Measurements from ENCODE around the gene MIEN1. TPM values are rescaled to one million over a fixed set of nuclear protein-coding genes. Genes with fewer than 3 reads are reported as not detected.

Gene MIEN1
- polyA plus RNA-seq, 2 of the 4 experiments (the other 2 are of a cell fraction) = 63.9 to 85.5 TPM

- no peak overlapping the region for H3K4me2 ChIP-seq
- 81% methylated on average over 18 of the region's 18 CpGs for WGBS (ENCODE audit: missing lambda C conversion rate)
- DNase-seq (ENCODE audit: low read depth in 1 of 2, low spot score in 1 of 2) = no peak
Measured at GRCh38 chr17:39755554-39756379, 25.4 kb upstream of the MIEN1 start.

GRCh38 chr17:39754958-39755553 lies 24.7 kb upstream of the MIEN1 start:
- H3K4me3 ChIP-seq = peak overlapping the region; percentile 69
- CTCF ChIA-PET = interaction anchor here (0.7 to 15.6 kb wide), 22 partner anchors 9 to 276 kb away, joined by 3 to 217 read pairs (median 5); partner anchors contain the start of genes ERBB2, MIEN1, PGAP3 and PNMT
- POLR2A ChIA-PET = interaction anchor here (0.6 to 2.8 kb wide), 3 partner anchors 25 to 225 kb away, joined by 4 to 12 read pairs (median 7); partner anchors contain the start of genes MIEN1 and PSMD3
- H3K4me2 ChIP-seq = peak overlapping the region; percentile 94
- WGBS (ENCODE audit: missing lambda C conversion rate) = 82% methylated on average over 15 of the region's 21 CpGs
- H3K4me1 ChIP-seq = peaks cover 15% of the 10 kb centered on the region
- ATAC-seq (peak in 1 of 2 experiments; percentile 15; a peak in 3 of 6 replicates), DNase-seq (ENCODE audit: low read depth in 1 of 2, low spot score in 1 of 2) (no peak), FAIRE-seq (no peak)
- no peaks in the 10 kb centered on the region for H3K9me3 ChIP-seq
- TF ChIP-seq SMC3 (IDR thresholded peaks at IDR 0.05) (no peak), JUN (IDR thresholded peaks at IDR 0.05) (no peak), CTCF (IDR thresholded peaks at IDR 0.05) (no peak), KDM1A (IDR thresholded peaks at IDR 0.05; ENCODE audit: low read depth) (no peak), HDAC2 (IDR thresholded peaks at IDR 0.05) (no peak), KDM5A (IDR thresholded peaks at IDR 0.05) (no peak), ELK1 (IDR thresholded peaks at IDR 0.05; ENCODE audit: low read depth, low read length) (no peak)
- peak overlapping the region; percentile 83 to 96 for H3K27ac ChIP-seq

More at GRCh38 chr17:39755554-39756379, 25.4 kb upstream of the MIEN1 start:
- no peak for FAIRE-seq
- TF ChIP-seq ZC3H11A (IDR thresholded peaks at IDR 0.05) (no peak), USF2 (IDR thresholded peaks at IDR 0.05) (no peak), TP53 (CRISPR knock-in tag; IDR thresholded peaks at IDR 0.05) (no peak), BHLHE40 (IDR thresholded peaks at IDR 0.05; ENCODE audit: low read depth, low read length) (no peak), RCOR1 (IDR thresholded peaks at IDR 0.05; ENCODE audit: low read depth, low read length) (no peak), MAFK (IDR thresholded peaks at IDR 0.05; ENCODE audit: partially characterized antibody) (no peak), CBX2 (IDR thresholded peaks at IDR 0.05; ENCODE audit: borderline replicate concordance, low read depth) (no peak), KDM5A (IDR thresholded peaks at IDR 0.05) (no peak), NPAS2 (CRISPR knock-in tag; IDR thresholded peaks at IDR 0.05; ENCODE audit: borderline replicate concordance) (no peak), KDM1A (IDR thresholded peaks at IDR 0.05; ENCODE audit: low read depth) (no peak), MAX (IDR thresholded peaks at IDR 0.05) (no peak), FOSB (CRISPR knock-in tag; IDR thresholded peaks at IDR 0.05) (no peak), CTCF (IDR thresholded peaks at IDR 0.05) (no peak), HMGXB4 (CRISPR knock-in tag; IDR thresholded peaks at IDR 0.05; ENCODE audit: borderline replicate concordance) (no peak), NFE2L2 (conservative IDR thresholded peaks at IDR 0.05; ENCODE audit: low read length) (no peak), RNF2 (IDR thresholded peaks at IDR 0.05; ENCODE audit: borderline replicate concordance, low read depth) (no peak)
- peaks cover 8% of the 10 kb centered on the region for H3K4me1 ChIP-seq
- ATAC-seq = no peak
- ChIA-PET POLR2A (interaction anchor here (0.6 to 2.8 kb wide), 2 partner anchors 26 to 175 kb away, joined by 4 to 12 read pairs; partner anchors contain the start of gene MIEN1), CTCF (interaction anchor here (0.6 to 15.6 kb wide), 18 partner anchors 8 to 208 kb away, joined by 3 to 217 read pairs (median 5); partner anchors contain the start of genes MIEN1, PGAP3, PNMT and PPP1R1B)
- H3K9me3 ChIP-seq = no peaks in the 10 kb centered on the region
- H3K4me3 ChIP-seq = no peak overlapping the region
- peak overlapping the region in 1 of 2 experiments; percentile 96; a peak in 1 of 6 replicates for H3K27ac ChIP-seq

Data from A549 (cell line).